Measurements from ENCODE around the gene TNIP1.

TNIP1 gene

GRCh38 chr5:151063142-151063989, 17.5 kb downstream of the TNIP1 start:
- DNase-seq (ENCODE audit: low spot score) = no peak

GRCh38 chr5:151062405-151063141, 18.3 kb downstream of the TNIP1 start:
- no peak for DNase-seq (ENCODE audit: low spot score)

GRCh38 chr5:151060742-151061141, 20.1 kb downstream of the TNIP1 start:
- no peak for DNase-seq (ENCODE audit: low spot score)

GRCh38 chr5:151058891-151059489, 21.8 kb downstream of the TNIP1 start:
- DNase-seq (ENCODE audit: low spot score) = peak; percentile 28

GRCh38 chr5:151058301-151058700, 22.5 kb downstream of the TNIP1 start:
- no peak for DNase-seq (ENCODE audit: low spot score)

DNA sequence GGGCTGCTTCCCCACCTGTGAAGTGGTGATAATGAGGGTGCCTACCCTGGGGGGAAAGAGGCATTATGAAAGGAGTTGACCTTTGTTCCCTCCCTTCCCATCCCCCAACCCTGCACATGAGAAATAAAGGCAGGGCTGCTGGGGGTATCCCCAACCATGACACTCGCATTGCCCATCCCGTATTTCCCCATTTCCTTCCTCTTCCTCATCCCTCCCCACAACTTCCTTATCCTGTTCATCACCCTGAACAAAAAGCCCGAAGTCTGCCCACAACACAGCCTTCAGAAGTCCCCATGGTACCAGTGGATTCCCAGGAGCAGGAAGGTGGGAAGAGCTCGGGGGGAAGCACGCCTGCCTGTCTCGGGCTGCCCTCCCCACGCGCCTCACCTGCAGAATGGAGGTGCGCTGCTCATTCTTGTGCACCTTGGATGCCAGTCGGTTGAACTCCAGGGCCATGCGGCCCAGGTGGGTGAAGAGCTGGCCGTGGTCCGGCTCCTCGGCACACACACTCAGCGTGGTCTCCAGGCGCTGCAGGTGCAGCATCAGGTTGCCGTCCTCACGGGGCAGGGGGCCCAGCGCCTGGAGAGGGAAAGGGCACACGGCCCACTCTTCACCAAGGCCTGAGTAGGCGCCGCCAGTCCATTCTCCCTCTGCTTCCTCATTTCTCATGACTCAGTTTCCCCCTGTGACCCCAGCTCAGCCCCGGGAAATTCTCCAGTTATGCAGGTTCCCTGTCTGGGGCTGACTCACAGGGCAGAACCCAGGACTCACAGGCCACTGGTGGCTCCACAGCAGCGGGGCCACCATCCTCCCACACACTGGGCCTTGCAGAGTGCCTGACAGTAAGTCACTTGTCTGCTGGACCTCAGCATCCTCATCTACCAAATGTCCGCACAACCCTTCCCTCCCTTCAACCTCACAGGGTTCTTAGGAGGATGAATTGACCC, 24.2 kb downstream of the TNIP1 start:
- no peak for DNase-seq (ENCODE audit: low spot score)

DNA sequence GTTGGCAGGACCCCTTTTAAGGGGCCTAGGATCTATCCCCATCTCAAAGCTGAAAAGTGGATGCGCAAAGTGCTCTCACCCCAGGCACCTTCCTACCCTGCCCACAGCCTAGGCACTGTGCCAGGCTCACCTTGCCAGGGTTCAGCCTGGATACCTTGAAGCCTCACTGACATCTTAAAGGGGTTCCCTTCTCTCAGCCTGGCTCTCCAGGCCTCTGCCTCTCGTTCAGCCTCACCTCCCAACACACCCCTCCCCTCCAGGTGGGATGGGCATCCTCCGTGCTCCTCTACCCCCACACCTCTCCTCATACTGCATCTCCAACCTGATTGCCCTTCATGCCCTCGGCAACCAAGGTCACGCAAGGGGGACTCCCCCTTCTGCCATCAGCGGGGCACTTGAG, 25.5 kb downstream of the TNIP1 start:
- no peak for DNase-seq (ENCODE audit: low spot score)

DNA sequence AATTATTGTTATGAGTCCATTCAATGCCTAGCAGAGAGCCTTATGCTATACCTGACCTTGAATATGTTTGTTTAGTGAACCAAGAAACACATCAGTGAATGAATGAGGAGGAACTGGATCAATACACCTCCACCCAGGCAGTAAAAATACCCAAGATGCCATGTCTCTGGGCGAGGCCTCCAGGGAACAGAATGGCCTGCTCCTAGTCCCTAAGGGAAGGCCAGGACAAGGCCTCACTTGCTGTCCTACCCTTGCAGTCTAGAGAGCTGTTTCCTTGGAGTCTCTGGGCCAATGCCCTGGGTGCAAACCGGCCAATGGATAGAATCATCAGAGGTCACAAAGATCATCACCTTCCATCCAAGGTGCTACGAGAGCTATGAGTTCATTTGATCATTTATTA, 26.1 kb downstream of the TNIP1 start:
- DNase-seq (ENCODE audit: low spot score) = no peak

GRCh38 chr5:151053796-151054462, 26.9 kb downstream of the TNIP1 start:
- DNase-seq (ENCODE audit: low spot score) = no peak

GRCh38 chr5:151052836-151053235, 28.0 kb downstream of the TNIP1 start:
- DNase-seq (ENCODE audit: low spot score) = no peak

GRCh38 chr5:151051931-151052608, 28.8 kb downstream of the TNIP1 start:
- no peak for DNase-seq (ENCODE audit: low spot score)

GRCh38 chr5:151051066-151051930, 29.5 kb downstream of the TNIP1 start:
- DNase-seq (ENCODE audit: low spot score) = peak; percentile 89

GRCh38 chr5:151048526-151048925, 32.3 kb downstream of the TNIP1 start:
- DNase-seq (ENCODE audit: low spot score) = no peak

DNA sequence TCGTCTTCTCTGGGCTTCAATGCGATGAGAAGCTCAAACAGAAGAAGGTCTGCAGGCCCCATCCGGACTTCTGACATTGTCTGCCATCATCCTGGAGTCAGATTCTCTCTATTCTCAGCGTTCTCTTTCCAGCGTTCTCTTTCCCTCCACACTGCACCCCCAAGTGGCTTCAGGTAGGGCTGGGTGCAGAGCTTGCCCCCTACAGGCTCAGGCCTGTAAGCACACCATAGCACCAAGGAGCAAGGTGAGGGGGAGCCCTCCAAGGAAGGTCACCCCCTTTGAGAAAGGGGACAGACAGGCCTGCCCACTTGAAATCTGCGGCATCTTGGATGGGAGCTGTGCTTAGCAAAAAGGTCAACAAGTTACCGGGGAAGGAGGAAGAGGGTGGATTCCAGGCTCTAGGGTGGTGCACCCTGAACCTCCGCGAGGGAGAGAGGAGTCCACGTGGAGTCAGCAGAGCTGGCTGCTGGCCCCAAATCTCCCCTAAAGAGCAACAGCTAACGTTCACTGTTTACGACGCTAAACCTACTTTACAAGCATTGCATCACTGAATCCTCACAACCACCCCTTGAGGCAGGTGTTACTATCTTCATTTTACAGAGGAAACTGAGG, 32.9 kb downstream of the TNIP1 start:
- peak; percentile 53 for DNase-seq (ENCODE audit: low spot score)

- no peak for DNase-seq (ENCODE audit: low spot score)
These were observed 38.3 kb downstream of the TNIP1 start for GRCh38 chr5:151042453-151043093.

DNA sequence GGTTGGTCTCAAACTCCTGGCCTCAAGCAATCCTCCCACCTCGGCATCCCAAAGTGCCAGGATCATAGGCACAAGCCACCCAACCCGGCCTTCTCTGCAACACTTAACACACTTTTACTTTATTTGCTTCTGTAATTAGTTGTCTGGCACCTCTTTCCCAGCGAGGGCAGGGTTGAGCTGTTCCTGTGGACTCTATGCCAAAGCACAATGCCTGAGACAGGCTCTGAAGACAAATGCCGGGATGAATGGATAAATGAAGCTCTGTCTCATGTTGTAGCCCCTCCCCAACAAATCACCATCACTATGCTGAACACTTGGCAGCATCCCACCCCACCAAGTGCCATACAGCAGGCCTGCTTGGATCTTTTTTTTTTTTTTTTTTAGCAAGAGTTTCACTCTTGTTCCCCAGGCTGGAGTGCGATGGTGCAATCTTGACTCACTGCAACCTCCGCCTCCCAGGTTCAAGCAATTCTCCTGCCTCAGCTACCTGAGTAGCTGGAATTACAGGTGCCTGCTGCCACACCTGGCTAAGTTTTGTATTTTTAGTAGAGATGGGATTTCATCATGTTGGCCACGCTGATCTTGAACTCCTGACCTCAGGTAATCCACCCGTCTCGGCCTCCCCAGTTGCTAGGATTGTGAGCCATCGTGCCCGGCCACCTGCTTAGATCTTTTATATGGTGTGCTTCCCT, 39.1 kb downstream of the TNIP1 start:
- DNase-seq (ENCODE audit: low spot score) = no peak

GRCh38 chr5:151040211-151040747, 40.6 kb downstream of the TNIP1 start:
- DNase-seq (ENCODE audit: low spot score) = no peak

GRCh38 chr5:151039665-151040064, 41.2 kb downstream of the TNIP1 start:
- DNase-seq (ENCODE audit: low spot score) = no peak
